Measurements from ENCODE around the gene MAN1C1. TPM values are rescaled to one million over a fixed set of nuclear protein-coding genes. Genes with fewer than 3 reads are reported as not detected.

MAN1C1 gene
- total and polyA plus RNA-seq, 2 donors (not counting 3 experiments of a cell fraction or from before 2014, with no cell fraction given): 1.5 to 4.0 TPM

DNA sequence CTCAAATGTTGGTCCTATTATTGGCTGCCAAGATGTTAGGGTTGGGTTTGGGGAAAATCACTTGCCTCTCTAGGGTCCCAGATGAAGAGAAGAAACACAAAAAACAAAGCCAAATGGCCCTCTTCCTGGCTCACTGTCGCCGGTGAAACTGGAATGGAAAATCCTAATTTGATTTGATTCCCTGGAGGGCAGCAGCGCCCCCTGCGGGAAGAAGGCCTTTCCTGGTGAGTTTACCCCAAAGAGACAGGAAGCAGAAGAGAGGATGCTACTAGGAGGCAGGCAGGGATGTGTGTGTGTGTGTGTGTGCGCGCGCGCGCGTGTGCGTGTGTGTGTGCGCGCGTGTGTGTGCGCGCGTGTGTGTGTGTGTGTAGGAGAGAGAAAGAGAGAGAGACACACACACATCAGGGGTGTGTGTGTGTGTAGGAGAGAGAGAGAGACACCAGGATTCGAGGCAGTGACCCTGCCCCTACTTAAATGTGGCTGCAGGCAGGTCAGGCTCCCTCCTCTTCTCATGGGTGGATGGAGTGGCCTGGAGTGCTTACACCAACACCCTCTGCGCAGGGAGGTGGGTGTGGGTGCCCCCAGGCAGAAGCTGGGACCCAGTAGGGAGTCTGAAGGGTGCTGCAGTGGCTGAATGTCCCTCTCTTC, 180.3 kb downstream of the MAN1C1 start:
- no peak overlapping the region for H2AFZ ChIP-seq (ENCODE audit: low read depth, low read length)
- peaks cover 10% of the 10 kb centered on the region for H3K4me1 ChIP-seq (ENCODE audit: control insufficient read depth, extremely low read depth, insufficient read depth, low read length)
- no peak overlapping the region for H3K4me3 ChIP-seq (replicated peaks in 1 of 3; ENCODE audit: insufficient read depth in 1 of 3, low read depth in 1 of 3, low read length in 3 of 3)
- H3K27ac ChIP-seq (ENCODE audit: insufficient read depth, low read depth, low read length): no peak overlapping the region
- H3K27me3 ChIP-seq (ENCODE audit: control insufficient read depth in 2 of 2, insufficient read depth in 2 of 2, low read length in 2 of 2): peaks cover 0 to 1% of the 10 kb centered on the region in 2 experiments
- peaks cover 13% of the 10 kb centered on the region for H3K79me2 ChIP-seq (ENCODE audit: control insufficient read depth, insufficient read depth, low read length)
- TF ChIP-seq POLR2A (IDR thresholded peaks at IDR 0.05; ENCODE audit: low read depth, low read length): no peak
- TF ChIP-seq CTCF (IDR thresholded peaks at IDR 0.05; ENCODE audit: extremely low read depth in 1 of 2, insufficient read depth in 1 of 2, low read depth in 1 of 2, low read length in 2 of 2): peak; percentile 74 to 86
- TF ChIP-seq GATA2 (IDR thresholded peaks at IDR 0.05; ENCODE audit: insufficient read depth, insufficient read length, low read depth, low read length): no peak
- intact Hi-C loops (cut with micrococcal nuclease): loop anchor here (1.0 to 5.0 kb wide), 2 partner anchors 189 to 255 kb away; partner anchors contain the start of gene LDLRAP1
- BruUV-seq (replicated peaks): no TSS peak
- ChIA-PET POLR2A (no interaction called here), CTCF (interaction anchor here (0.7 to 7.4 kb wide), 4 partner anchors 174 to 294 kb away, joined by 3 to 80 read pairs (median 4); no protein-coding TSS in a partner anchor)
- H3K36me3 ChIP-seq (ENCODE audit: control insufficient read depth in 2 of 2, extremely low read depth in 1 of 2, insufficient read depth in 2 of 2, low read length in 2 of 2): no peaks in the 10 kb centered on the region
- peak; percentile 95 for FAIRE-seq
- no peaks in the 10 kb centered on the region for H3K9me3 ChIP-seq (replicated peaks; ENCODE audit: control insufficient read depth, insufficient read depth, low read length)
- no peak overlapping the region for H3K9ac ChIP-seq (replicated peaks; ENCODE audit: extremely low read depth, insufficient read depth, low read length)
- peak; percentile 73 for DNase-seq (ENCODE audit: low read depth, low spot score)
- H3K4me2 ChIP-seq (ENCODE audit: insufficient read depth, low read length): no peak overlapping the region
- H3K9me1 ChIP-seq (replicated peaks; ENCODE audit: control insufficient read depth, extremely low read depth, insufficient read depth, low read length): no peaks in the 10 kb centered on the region
- H4K20me1 ChIP-seq (replicated peaks; ENCODE audit: control insufficient read depth, extremely low read depth, insufficient read depth, low read length): no peaks in the 10 kb centered on the region
- dilution Hi-C loops (cut with MboI; ENCODE audit: extremely low pct_ligation_motif_present, low sequenced_read_pairs): no loop called here

DNA sequence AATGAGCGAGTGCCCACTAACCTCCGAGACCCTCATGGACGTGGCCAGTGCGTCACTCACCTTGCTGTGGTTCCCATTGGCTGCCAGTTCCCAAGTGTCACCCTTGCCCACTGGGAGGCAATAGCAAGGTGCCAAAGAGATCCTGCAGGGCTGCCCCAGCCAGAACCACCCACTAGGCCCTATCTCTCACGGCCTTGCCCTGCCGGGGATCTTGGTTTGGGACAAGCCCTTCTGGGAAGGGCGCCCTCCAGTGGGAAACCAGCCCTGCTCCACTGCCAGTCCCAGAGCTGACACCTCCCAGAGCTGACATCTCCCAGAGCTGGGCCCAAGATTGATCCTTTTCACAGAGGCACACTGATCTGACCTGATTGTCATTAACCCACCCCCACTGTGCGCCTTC, 181.3 kb downstream of the MAN1C1 start:
- peaks cover 14% of the 10 kb centered on the region for H3K4me1 ChIP-seq (ENCODE audit: control insufficient read depth, extremely low read depth, insufficient read depth, low read length)
- peaks cover 0 to 1% of the 10 kb centered on the region in 2 experiments for H3K27me3 ChIP-seq (ENCODE audit: control insufficient read depth in 2 of 2, insufficient read depth in 2 of 2, low read length in 2 of 2)
- H4K20me1 ChIP-seq (replicated peaks; ENCODE audit: control insufficient read depth, extremely low read depth, insufficient read depth, low read length): no peaks in the 10 kb centered on the region
- H3K27ac ChIP-seq (ENCODE audit: insufficient read depth, low read depth, low read length): no peak overlapping the region
- H3K9me3 ChIP-seq (replicated peaks; ENCODE audit: control insufficient read depth, insufficient read depth, low read length): no peaks in the 10 kb centered on the region
- ChIA-PET CTCF (interaction anchor here (0.6 to 7.4 kb wide), 4 partner anchors 155 to 189 kb away, joined by 3 to 80 read pairs (median 4); no protein-coding TSS in a partner anchor), POLR2A (no interaction called here)
- BruUV-seq (replicated peaks): no TSS peak
- intact Hi-C loops (cut with micrococcal nuclease): loop anchor here (1.0 to 5.0 kb wide), 2 partner anchors 182 to 256 kb away; partner anchors contain the start of genes LDLRAP1 and MAN1C1
- peak; percentile 45 to 56 for TF ChIP-seq CTCF (IDR thresholded peaks at IDR 0.05; ENCODE audit: extremely low read depth in 1 of 2, insufficient read depth in 1 of 2, low read depth in 1 of 2, low read length in 2 of 2)
- TF ChIP-seq MYC (IDR thresholded peaks at IDR 0.05; ENCODE audit: low read depth, low read length): no peak
- no peak for TF ChIP-seq GATA2 (IDR thresholded peaks at IDR 0.05; ENCODE audit: insufficient read depth, insufficient read length, low read depth, low read length)
- no peak for TF ChIP-seq POLR2AphosphoS5 (IDR thresholded peaks at IDR 0.05; ENCODE audit: insufficient read depth, low read depth, low read length)
- no peak for TF ChIP-seq FOS (IDR thresholded peaks at IDR 0.05; ENCODE audit: borderline replicate concordance, insufficient read depth, low read length)
- no peak for TF ChIP-seq JUN (IDR thresholded peaks at IDR 0.05; ENCODE audit: borderline replicate concordance, insufficient read depth, insufficient read length, low read depth)
- no peak for TF ChIP-seq POLR2A (IDR thresholded peaks at IDR 0.05; ENCODE audit: low read depth, low read length)
- H3K36me3 ChIP-seq (ENCODE audit: control insufficient read depth in 2 of 2, extremely low read depth in 1 of 2, insufficient read depth in 2 of 2, low read length in 2 of 2): no peaks in the 10 kb centered on the region
- DNase-seq (ENCODE audit: low read depth, low spot score) (no peak), FAIRE-seq (peak; percentile 59)
- no peak overlapping the region for H3K4me3 ChIP-seq (replicated peaks in 1 of 3; ENCODE audit: insufficient read depth in 1 of 3, low read depth in 1 of 3, low read length in 3 of 3)
- H3K79me2 ChIP-seq (ENCODE audit: control insufficient read depth, insufficient read depth, low read length): peaks cover 18% of the 10 kb centered on the region
- H3K9me1 ChIP-seq (replicated peaks; ENCODE audit: control insufficient read depth, extremely low read depth, insufficient read depth, low read length): no peaks in the 10 kb centered on the region
- H2AFZ ChIP-seq (ENCODE audit: low read depth, low read length): no peak overlapping the region
- dilution Hi-C loops (cut with MboI; ENCODE audit: extremely low pct_ligation_motif_present, low sequenced_read_pairs): no loop called here
- no peak overlapping the region for H3K9ac ChIP-seq (replicated peaks; ENCODE audit: extremely low read depth, insufficient read depth, low read length)
- no peak overlapping the region for H3K4me2 ChIP-seq (ENCODE audit: insufficient read depth, low read length)

Data from endothelial cell of umbilical vein (primary cell).